ENCODE results near the gene SIGLEC10. TPM values are rescaled to one million over a fixed set of nuclear protein-coding genes. Genes with fewer than 3 reads are reported as not detected.

SIGLEC10 gene
- total RNA-seq, 1 experiment from 2014 or later: not detected

DNA sequence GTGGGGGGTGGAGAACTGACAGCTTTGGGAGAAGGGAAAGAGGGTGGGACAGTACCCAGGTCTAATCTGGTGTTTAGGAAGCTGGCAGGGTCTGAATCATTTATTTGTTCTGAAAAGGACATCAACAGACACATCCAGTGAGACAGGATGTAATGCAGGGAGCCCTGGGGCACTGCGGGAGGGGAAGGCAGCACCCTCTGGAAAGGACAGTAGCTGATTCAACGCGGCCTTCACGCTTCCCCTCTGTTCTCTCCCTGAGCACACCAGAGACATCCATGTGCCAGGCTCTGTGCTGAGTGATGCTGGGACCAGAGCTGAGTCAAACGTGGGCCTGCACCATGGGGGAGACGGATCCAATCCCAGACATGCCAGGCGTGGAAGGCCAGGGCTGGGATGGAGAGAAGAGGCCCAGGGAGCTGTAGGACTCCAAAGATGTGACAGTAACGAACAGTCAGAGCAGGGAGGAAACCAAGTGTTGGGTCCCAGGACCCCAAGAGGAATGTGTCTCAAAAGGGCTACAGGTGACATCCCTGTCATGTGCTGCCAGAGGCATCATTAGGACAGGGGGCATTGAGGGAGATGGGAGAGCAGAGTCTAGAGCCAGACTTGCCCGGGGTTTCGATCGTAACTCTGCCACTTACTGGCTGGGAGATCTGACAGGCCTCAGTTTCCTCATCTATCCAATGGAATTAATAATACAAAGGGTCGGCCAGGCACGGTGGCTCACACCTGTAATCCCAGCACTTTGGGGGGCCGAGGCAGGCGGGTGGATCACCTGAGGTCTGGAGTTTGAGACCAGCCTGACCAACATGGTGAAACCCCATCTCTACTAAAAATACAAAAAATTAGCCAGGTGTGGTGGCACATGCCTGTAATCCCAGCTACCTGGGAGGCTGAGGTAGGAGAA is 53.0 kb downstream of the SIGLEC10 start:
- Histone ChIP-seq H3K27me3 (ENCODE audit: insufficient read depth, low read depth) (no peaks in the 10 kb centered on the region), H3K4me2 (peak overlapping the region; percentile 34), H4K20me1 (ENCODE audit: insufficient read depth) (peaks cover 7% of the 10 kb centered on the region; the same call in 1 of the 2 replicates), H3K4me3 (no peak overlapping the region), H3K36me3 (ENCODE audit: low read depth) (no peaks in the 10 kb centered on the region), H3K9me3 (ENCODE audit: insufficient read depth, low read depth) (no peaks in the 10 kb centered on the region), H3K79me2 (ENCODE audit: low read depth) (peaks cover 42% of the 10 kb centered on the region), H3F3A (ENCODE audit: insufficient read depth, low read depth) (peaks cover 31% of the 10 kb centered on the region), H3K27ac (peak overlapping the region; percentile 22), H3K9me2 (ENCODE audit: insufficient read depth) (no peaks in the 10 kb centered on the region), H3K4me1 (replicated peaks; ENCODE audit: insufficient read depth) (peaks cover 36% of the 10 kb centered on the region), H2AFZ (no peak overlapping the region)
- TF ChIP-seq EZH2 (IDR thresholded peaks at IDR 0.05; ENCODE audit: low read depth): no peak
- no peak for TF ChIP-seq CTCF (conservative IDR thresholded peaks at IDR 0.05)
- BruUV-seq (replicated peaks): no TSS peak
- peak; percentile 19 to 44 for DNase-seq
- ChIA-PET CTCF (interaction anchor here (0.6 kb wide), 1 partner anchor 329 kb away, joined by 3 read pairs; the partner anchor contains the start of gene KLK12), POLR2A (ENCODE audit: unreplicated experiment) (interaction anchor here (0.6 kb wide), 2 partner anchors 294 to 341 kb away, joined by 3 to 21 read pairs; no protein-coding TSS in a partner anchor)
- intact Hi-C loops (cut with micrococcal nuclease; ENCODE audit: unreplicated experiment): loop anchor here (5.0 to 10.0 kb wide), 2 partner anchors 320 to 338 kb away; no protein-coding TSS in a partner anchor

DNA sequence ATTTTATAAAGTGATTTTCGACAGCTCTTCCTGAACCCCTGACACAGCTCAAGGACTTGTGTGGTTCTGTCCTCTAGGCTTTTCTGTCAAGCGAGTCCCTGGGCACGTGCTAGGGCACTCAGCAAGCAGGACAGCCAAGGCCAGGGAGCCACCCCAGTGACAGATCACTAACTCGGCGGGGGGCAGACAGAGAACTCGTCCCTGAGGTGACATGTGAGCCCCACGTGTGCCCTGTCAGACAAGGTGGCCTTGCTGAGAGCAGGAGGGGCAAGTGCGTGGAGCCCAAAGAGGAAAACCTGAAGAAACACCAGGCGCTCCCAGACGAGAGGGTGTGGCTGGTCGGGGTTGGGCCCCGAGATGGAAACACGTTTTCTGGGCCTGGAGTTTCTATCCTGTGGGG is 56.2 kb downstream of the SIGLEC10 start:
- no TSS peak for BruUV-seq (replicated peaks)
- peaks cover 31% of the 10 kb centered on the region for H3K4me1 ChIP-seq (replicated peaks; ENCODE audit: insufficient read depth)
- TF ChIP-seq CTCF (conservative IDR thresholded peaks at IDR 0.05) (no peak), EZH2 (IDR thresholded peaks at IDR 0.05; ENCODE audit: low read depth) (no peak)

More for the DNA sequence above, 56.2 kb downstream of the SIGLEC10 start:
- Histone ChIP-seq H3K4me2 (no peak overlapping the region), H3K9me2 (ENCODE audit: insufficient read depth) (no peaks in the 10 kb centered on the region), H4K20me1 (ENCODE audit: insufficient read depth) (peaks cover 14% of the 10 kb centered on the region; the same call in 1 of the 2 replicates), H3K4me3 (no peak overlapping the region), H3K27me3 (ENCODE audit: insufficient read depth, low read depth) (no peaks in the 10 kb centered on the region), H3F3A (ENCODE audit: insufficient read depth, low read depth) (peaks cover 30% of the 10 kb centered on the region; the same call in 1 of the 2 replicates), H3K79me2 (ENCODE audit: low read depth) (peaks cover 42% of the 10 kb centered on the region), H3K9me3 (ENCODE audit: insufficient read depth, low read depth) (no peaks in the 10 kb centered on the region), H3K27ac (no peak overlapping the region), H3K36me3 (ENCODE audit: low read depth) (no peaks in the 10 kb centered on the region), H2AFZ (no peak overlapping the region)
- intact Hi-C loops (cut with micrococcal nuclease; ENCODE audit: unreplicated experiment): loop anchor here (10.0 kb wide), 1 partner anchor 324 kb away; no protein-coding TSS in a partner anchor
- POLR2A ChIA-PET (ENCODE audit: unreplicated experiment): no interaction called here
- CTCF ChIA-PET: interaction anchor here (0.6 kb wide), 1 partner anchor 297 kb away, joined by 3 read pairs; no protein-coding TSS in a partner anchor
- DNase-seq: no peak

Other genes starting within 250 kb of the SIGLEC10 start
- gene CD33, start 192.6 kb downstream of the SIGLEC10 start, total RNA-seq (2021): not detected in 2 replicates
- gene SIGLECL1, start 166.6 kb downstream of the SIGLEC10 start, total RNA-seq (2021): not detected in 2 replicates
- not detected in 2 replicates for gene IGLON5, start 106.0 kb downstream of the SIGLEC10 start, total RNA-seq (2021)
- 2.3 and 2.8 TPM in 2 replicates for gene VSIG10L, start 75.5 kb downstream of the SIGLEC10 start, total RNA-seq (2021)
- gene ETFB, start 51.3 kb downstream of the SIGLEC10 start, total RNA-seq (2021): 204 and 252 TPM in 2 replicates
- 1.5 and 4.5 TPM in 2 replicates for gene CLDND2, start 48.6 kb downstream of the SIGLEC10 start, total RNA-seq (2021)
- not detected in 2 replicates for gene NKG7, start 45.0 kb downstream of the SIGLEC10 start, total RNA-seq (2021)
- not detected in 2 replicates for gene LIM2, start 29.7 kb downstream of the SIGLEC10 start, total RNA-seq (2021)
- gene C19orf84, start 27.1 kb downstream of the SIGLEC10 start, total RNA-seq (2021): 0.48 and 0.90 TPM in 2 replicates
- gene SIGLEC8, start 40.8 kb upstream of the SIGLEC10 start, total RNA-seq (2021): not detected in 2 replicates
- gene CEACAM18, start 60.9 kb upstream of the SIGLEC10 start, total RNA-seq (2021): not detected in 2 replicates
- gene SIGLEC12, start 84.2 kb upstream of the SIGLEC10 start, total RNA-seq (2021): not detected in 2 replicates
- not detected in 2 replicates for gene SIGLEC6, start 114.0 kb upstream of the SIGLEC10 start, total RNA-seq (2021)
- 11.7 and 12.5 TPM in 2 replicates for gene ZNF175, start 153.6 kb upstream of the SIGLEC10 start, total RNA-seq (2021)
- not detected in 2 replicates for gene SIGLEC5, start 212.8 kb upstream of the SIGLEC10 start, total RNA-seq (2021)
- gene SIGLEC14, start 229.2 kb upstream of the SIGLEC10 start, total RNA-seq (2021): not detected in 2 replicates